Caco-2 (cell line): ENCODE data around the gene KRT17. TPM values are rescaled to one million over a fixed set of nuclear protein-coding genes. Genes with fewer than 3 reads are reported as not detected.

Source experiments
- Bru-seq: library from RNA; stranded (reverse); fragments of 400-500 nt; gene quantifications from one replicate; lab custom pipeline; 2021; lab: Mats Ljungman, UMichigan
- BruChase-seq, 2 experiments: library from RNA; stranded (reverse); fragments of 400-500 nt; gene quantifications; one replicate each; lab custom pipeline; 2021; lab: Mats Ljungman, UMichigan
- BruUV-seq: library from RNA; stranded (reverse); fragments of 400-500 nt; replicated peaks from 2 replicates; lab custom pipeline; 2021; lab: Mats Ljungman, UMichigan
- CTCF ChIA-PET: fragments of 300-600 bp; sonication (Branson Sonifier 250); formaldehyde crosslinking; loops from one replicate; lab custom pipeline; 2022; ENCODE audit warnings: antibody characterized with exemption; lab: Charles Lee
- POLR2A ChIA-PET: fragments of 300-600 bp; sonication (Branson Sonifier 250); formaldehyde crosslinking; loops from one replicate; lab custom pipeline; 2022; ENCODE audit warnings: antibody characterized with exemption; lab: Charles Lee
- DNase-seq, 2 experiments: peaks; one replicate each; pipeline versions ENCODE4 v3.0.0 to v3.0.0-alpha.2; 2020 to 2022
- H3K27me3 ChIP-seq: replicated peaks from 2 replicates; pipeline ENCODE4 v1.6.0; 2011; ENCODE audit warnings: low read length; ENCODE audit not compliant: control insufficient read depth, insufficient read depth
- H3K36me3 ChIP-seq: 2 replicates; pipeline ENCODE4 v1.5.1; 2011; ENCODE audit warnings: low read length; ENCODE audit not compliant: control insufficient read depth, insufficient read depth
- H3K4me1 ChIP-seq: fragments of 250-450 bp; sonication (Bioruptor Pico); 2 replicates; pipeline ENCODE4 v1.5.1; 2020; ENCODE audit warnings: mild to moderate bottlenecking
- H3K4me3 ChIP-seq: 2 replicates; pipeline ENCODE4 v1.5.1; 2011; ENCODE audit warnings: low read depth, mild to moderate bottlenecking, control low read depth, low read length
- H3K9me3 ChIP-seq: fragments of 250-450 bp; sonication (Bioruptor Pico); 2 replicates; pipeline ENCODE4 v1.5.1; 2020; ENCODE audit warnings: mild to moderate bottlenecking, moderate library complexity
- H3K27ac Mint-ChIP-seq: one replicate; pipeline ENCODE4 v1.8.0; 2022; ENCODE audit warnings: mixed read lengths; ENCODE audit not compliant: unreplicated experiment
- H3K27me3 Mint-ChIP-seq: one replicate; pipeline ENCODE4 v1.8.0; 2022; ENCODE audit warnings: mixed read lengths; ENCODE audit not compliant: insufficient read depth, unreplicated experiment
- H3K36me3 Mint-ChIP-seq: one replicate; pipeline ENCODE4 v1.8.0; 2022; ENCODE audit warnings: mild to moderate bottlenecking, mixed read lengths; ENCODE audit not compliant: insufficient read depth, unreplicated experiment
- H3K4me1 Mint-ChIP-seq: one replicate; pipeline ENCODE4 v1.8.0; 2022; ENCODE audit warnings: low read depth, mixed read lengths; ENCODE audit not compliant: unreplicated experiment
- H3K4me3 Mint-ChIP-seq: one replicate; pipeline ENCODE4 v1.8.0; 2022; ENCODE audit warnings: mild to moderate bottlenecking, moderate library complexity, mixed read lengths; ENCODE audit not compliant: unreplicated experiment
- H3K9me3 Mint-ChIP-seq: one replicate; pipeline ENCODE4 v1.8.0; 2022; ENCODE audit warnings: mixed read lengths; ENCODE audit not compliant: unreplicated experiment
- intact Hi-C: fragments of 100-400 bp; cut with micrococcal nuclease; formaldehyde crosslinking; loops from one replicate; pipeline ENCODE4 v1.10.0; 2022; ENCODE audit not compliant: unreplicated experiment
- long read RNA-seq: library from polyadenylated mRNA; stranded (forward); transcript quantifications from one replicate; pipeline ENCODE4 v2.0.0, GENCODE V29; 2022
- total RNA-seq: library from RNA; stranded (reverse); gene quantifications from 2 replicates; pipeline ENCODE4 v1.2.3, GENCODE V29; 2022
- TF ChIP-seq, protein P1 (sequence below), 2 experiments: fragments of 200-600 bp in 1 of 2; IDR thresholded peaks; 1 replicate in 1 of 2; 2 replicates in 1 of 2; pipeline versions ENCODE4 v1.5.1 to v1.8.0; 2011 to 2022; ENCODE audit warnings: antibody characterized with exemption in 1 of 2, control low read depth in 1 of 2, inconsistent platforms in 1 of 2, low read depth in 1 of 2, low read length in 1 of 2, mild to moderate bottlenecking in 1 of 2, moderate library complexity in 1 of 2; ENCODE audit not compliant: insufficient read depth in 1 of 2, severe bottlenecking in 1 of 2, unreplicated experiment in 1 of 2

KRT17 gene
- total RNA-seq = 2.8 and 3.4 TPM in 2 replicates
- Bru-seq, nascent RNA = percentile 24 among the genes with signal in this experiment
- BruChase-seq, experiment 1, labeled RNA remaining after a 2-hour chase = percentile 20 among the genes with signal in this experiment
- BruChase-seq, experiment 2, labeled RNA remaining after a 6-hour chase = percentile 12 among the genes with signal in this experiment
- long read RNA-seq, transcript KRT17-209 (8 exons, 1,651 nt) = major isoform, 8 of 9 reads
- long read RNA-seq, partial matches to known transcripts = 0 of 9 reads
- long read RNA-seq, other reads (novel, unspliced or antisense) = 1 of 9 reads

DNA sequence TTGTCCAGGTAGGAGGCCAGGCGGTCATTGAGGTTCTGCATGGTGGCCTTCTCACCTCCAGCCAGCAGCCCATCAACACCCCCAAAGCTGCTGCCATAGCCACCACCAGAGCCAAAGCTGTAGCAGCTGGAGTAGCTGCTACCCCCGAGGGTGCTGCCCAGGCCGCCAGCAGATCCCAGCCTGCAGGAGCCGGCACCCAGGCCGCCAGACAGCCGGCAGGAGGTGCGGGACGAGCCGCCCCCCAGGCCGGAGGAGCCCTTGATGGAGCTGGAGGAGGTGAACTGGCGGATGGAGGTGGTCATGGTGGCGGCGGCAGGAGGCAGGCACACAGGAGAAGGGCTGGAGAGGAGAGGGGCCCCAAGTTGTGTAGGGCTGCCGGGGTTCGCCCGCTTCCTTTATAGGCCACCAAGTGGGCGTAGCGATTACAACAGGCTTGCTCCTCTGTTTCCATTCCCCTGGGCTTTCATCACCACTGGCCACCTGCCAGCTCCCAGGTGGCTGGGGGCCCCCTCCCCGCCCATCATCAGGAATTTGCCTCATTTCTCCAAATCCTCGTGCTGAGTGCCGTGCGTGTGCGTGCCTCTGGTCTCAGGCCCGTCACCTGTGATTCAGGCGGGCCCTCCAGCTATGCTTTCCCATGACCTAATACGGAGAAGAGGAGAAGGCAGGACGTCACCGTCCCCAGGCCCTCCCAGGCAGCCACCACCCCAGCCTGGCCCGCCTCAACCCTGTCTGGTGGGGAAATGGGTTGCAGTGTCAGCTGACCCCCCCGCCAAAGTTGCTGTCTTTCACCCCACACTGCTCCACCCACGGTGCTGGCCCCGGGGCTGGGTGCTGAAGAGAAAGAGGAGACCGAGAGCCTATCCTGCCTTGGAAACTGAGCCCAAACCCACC is at the start of gene KRT17:
KRT17 (minus strand) TSS at position 368 of the 894 bp plus-strand sequence; CDS start at position 302, 66 bp downstream.
- H3K36me3 Mint-ChIP-seq = no peaks in the 10 kb centered on the region
- H3K27ac Mint-ChIP-seq = peak within 1 kb of the TSS; percentile 32
- H3K4me1 ChIP-seq = no peaks in the 10 kb centered on the region
- H3K9me3 ChIP-seq = no peaks in the 10 kb centered on the region
- intact Hi-C loops = no loop called here
- H3K36me3 ChIP-seq = no peaks in the 10 kb centered on the region
- CTCF ChIA-PET = no interaction called here
- peaks cover 6% of the 10 kb centered on the region for H3K4me1 Mint-ChIP-seq
- H3K27me3 ChIP-seq = no peaks in the 10 kb centered on the region
- no peaks in the 10 kb centered on the region for H3K27me3 Mint-ChIP-seq
- no TSS peak for BruUV-seq
- DNase-seq = peak in 1 of 2 experiments; percentile 39
- POLR2A ChIA-PET = no interaction called here
- TF ChIP-seq, protein P1, sequence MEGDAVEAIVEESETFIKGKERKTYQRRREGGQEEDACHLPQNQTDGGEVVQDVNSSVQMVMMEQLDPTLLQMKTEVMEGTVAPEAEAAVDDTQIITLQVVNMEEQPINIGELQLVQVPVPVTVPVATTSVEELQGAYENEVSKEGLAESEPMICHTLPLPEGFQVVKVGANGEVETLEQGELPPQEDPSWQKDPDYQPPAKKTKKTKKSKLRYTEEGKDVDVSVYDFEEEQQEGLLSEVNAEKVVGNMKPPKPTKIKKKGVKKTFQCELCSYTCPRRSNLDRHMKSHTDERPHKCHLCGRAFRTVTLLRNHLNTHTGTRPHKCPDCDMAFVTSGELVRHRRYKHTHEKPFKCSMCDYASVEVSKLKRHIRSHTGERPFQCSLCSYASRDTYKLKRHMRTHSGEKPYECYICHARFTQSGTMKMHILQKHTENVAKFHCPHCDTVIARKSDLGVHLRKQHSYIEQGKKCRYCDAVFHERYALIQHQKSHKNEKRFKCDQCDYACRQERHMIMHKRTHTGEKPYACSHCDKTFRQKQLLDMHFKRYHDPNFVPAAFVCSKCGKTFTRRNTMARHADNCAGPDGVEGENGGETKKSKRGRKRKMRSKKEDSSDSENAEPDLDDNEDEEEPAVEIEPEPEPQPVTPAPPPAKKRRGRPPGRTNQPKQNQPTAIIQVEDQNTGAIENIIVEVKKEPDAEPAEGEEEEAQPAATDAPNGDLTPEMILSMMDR (IDR thresholded peaks at IDR 0.05; ENCODE audit: insufficient read depth in 1 of 2, low read depth in 1 of 2, low read length in 1 of 2, severe bottlenecking in 1 of 2, unreplicated experiment in 1 of 2) = no peak
- H3K9me3 Mint-ChIP-seq = no peaks in the 10 kb centered on the region
- no peak within 1 kb of the TSS for H3K4me3 Mint-ChIP-seq
- no peak within 1 kb of the TSS for H3K4me3 ChIP-seq

DNA sequence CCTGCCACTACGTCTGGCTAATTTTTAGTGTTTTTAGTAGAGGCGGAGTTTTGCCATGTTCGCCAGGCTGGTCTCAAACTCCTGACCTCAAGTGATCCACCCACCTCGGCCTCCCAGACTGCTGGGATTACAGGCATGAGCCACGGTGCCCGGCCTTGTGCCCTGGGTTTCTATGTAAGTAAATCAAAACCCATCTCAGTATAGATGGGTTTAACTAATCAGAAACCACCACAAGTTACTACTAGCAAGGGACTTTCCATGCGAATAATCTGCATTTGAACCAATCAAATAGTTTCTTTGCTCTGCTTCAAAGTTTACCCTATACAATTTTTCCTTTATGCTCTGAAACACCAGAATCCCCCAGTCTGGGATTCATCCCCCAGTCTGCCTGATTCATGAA is 47.8 kb upstream of the KRT17 start:
- H3K4me1 Mint-ChIP-seq = peaks cover 26% of the 10 kb centered on the region
- Histone ChIP-seq H3K9me3 (no peaks in the 10 kb centered on the region; the same call in 1 of the 2 replicates), H3K4me1 (peaks cover 28% of the 10 kb centered on the region), H3K4me3 (no peak overlapping the region), H3K36me3 (no peaks in the 10 kb centered on the region), H3K27me3 (no peaks in the 10 kb centered on the region)
- TF ChIP-seq, protein P1 (IDR thresholded peaks at IDR 0.05; ENCODE audit: insufficient read depth in 1 of 2, low read depth in 1 of 2, low read length in 1 of 2, severe bottlenecking in 1 of 2, unreplicated experiment in 1 of 2) = no peak
- ChIA-PET CTCF (interaction anchor here (0.6 kb wide), 1 partner anchor 260 kb away, joined by 3 read pairs; no protein-coding TSS in a partner anchor), POLR2A (no interaction called here)
- no peak overlapping the region for H3K4me3 Mint-ChIP-seq
- no TSS peak for BruUV-seq
- H3K27me3 Mint-ChIP-seq = no peaks in the 10 kb centered on the region
- intact Hi-C loops = no loop called here
- H3K9me3 Mint-ChIP-seq = peaks cover 1% of the 10 kb centered on the region
- DNase-seq = no peak
- H3K36me3 Mint-ChIP-seq = peaks cover 11% of the 10 kb centered on the region
- no peak overlapping the region for H3K27ac Mint-ChIP-seq
